ENCODE results near the gene ZNF425.

DNA sequence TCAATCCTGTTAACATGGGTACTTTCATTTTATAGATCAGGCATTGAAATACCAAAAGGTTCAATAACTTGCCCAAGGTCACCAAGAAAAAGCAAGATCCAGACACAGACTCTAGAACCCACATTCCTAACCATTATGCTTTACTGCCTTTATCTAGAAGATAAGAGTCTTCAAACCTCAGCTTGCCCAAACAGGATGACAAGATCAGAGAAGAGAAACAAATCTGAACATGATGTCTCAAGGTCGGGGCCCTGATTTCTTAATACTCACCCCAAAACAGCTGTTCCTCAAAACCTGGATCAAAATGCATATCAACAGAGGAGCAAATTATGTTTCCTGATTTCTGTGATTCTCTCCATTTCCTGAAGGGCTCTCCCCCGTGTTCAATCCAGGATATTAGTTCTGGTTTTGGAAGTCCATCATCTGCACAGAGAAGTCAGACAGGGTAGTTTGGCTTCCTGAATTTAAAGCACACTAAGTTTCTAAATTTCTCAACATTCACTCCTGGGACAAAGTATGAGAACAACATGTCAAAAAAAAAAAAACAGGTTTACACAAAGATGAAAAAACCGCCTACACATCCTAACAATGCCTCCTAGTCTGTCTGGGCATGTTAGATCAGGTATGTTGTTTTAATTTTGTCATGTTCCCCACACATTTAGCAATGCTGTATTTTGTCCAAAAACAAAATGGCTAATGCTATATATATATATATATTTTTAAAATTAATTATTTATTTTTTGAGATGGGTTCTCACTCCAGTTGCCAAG, 51.8 kb downstream of the ZNF425 start:
- TF ChIP-seq, protein P1, sequence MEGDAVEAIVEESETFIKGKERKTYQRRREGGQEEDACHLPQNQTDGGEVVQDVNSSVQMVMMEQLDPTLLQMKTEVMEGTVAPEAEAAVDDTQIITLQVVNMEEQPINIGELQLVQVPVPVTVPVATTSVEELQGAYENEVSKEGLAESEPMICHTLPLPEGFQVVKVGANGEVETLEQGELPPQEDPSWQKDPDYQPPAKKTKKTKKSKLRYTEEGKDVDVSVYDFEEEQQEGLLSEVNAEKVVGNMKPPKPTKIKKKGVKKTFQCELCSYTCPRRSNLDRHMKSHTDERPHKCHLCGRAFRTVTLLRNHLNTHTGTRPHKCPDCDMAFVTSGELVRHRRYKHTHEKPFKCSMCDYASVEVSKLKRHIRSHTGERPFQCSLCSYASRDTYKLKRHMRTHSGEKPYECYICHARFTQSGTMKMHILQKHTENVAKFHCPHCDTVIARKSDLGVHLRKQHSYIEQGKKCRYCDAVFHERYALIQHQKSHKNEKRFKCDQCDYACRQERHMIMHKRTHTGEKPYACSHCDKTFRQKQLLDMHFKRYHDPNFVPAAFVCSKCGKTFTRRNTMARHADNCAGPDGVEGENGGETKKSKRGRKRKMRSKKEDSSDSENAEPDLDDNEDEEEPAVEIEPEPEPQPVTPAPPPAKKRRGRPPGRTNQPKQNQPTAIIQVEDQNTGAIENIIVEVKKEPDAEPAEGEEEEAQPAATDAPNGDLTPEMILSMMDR (IDR thresholded peaks at IDR 0.05), result no peak
- TF ChIP-seq, protein P2, sequence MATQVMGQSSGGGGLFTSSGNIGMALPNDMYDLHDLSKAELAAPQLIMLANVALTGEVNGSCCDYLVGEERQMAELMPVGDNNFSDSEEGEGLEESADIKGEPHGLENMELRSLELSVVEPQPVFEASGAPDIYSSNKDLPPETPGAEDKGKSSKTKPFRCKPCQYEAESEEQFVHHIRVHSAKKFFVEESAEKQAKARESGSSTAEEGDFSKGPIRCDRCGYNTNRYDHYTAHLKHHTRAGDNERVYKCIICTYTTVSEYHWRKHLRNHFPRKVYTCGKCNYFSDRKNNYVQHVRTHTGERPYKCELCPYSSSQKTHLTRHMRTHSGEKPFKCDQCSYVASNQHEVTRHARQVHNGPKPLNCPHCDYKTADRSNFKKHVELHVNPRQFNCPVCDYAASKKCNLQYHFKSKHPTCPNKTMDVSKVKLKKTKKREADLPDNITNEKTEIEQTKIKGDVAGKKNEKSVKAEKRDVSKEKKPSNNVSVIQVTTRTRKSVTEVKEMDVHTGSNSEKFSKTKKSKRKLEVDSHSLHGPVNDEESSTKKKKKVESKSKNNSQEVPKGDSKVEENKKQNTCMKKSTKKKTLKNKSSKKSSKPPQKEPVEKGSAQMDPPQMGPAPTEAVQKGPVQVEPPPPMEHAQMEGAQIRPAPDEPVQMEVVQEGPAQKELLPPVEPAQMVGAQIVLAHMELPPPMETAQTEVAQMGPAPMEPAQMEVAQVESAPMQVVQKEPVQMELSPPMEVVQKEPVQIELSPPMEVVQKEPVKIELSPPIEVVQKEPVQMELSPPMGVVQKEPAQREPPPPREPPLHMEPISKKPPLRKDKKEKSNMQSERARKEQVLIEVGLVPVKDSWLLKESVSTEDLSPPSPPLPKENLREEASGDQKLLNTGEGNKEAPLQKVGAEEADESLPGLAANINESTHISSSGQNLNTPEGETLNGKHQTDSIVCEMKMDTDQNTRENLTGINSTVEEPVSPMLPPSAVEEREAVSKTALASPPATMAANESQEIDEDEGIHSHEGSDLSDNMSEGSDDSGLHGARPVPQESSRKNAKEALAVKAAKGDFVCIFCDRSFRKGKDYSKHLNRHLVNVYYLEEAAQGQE (IDR thresholded peaks at IDR 0.05; ENCODE audit: insufficient read depth in 1 of 2, low read depth in 2 of 2, low read length in 1 of 2), result no peak
- TF ChIP-seq TCF7L2 (IDR thresholded peaks at IDR 0.05; ENCODE audit: low read depth, low read length) (no peak), POLR2AphosphoS5 (IDR thresholded peaks at IDR 0.05; ENCODE audit: low read depth, low read length) (no peak)

All from Panc1 (cell line).